Activated CD8-positive, alpha-beta memory T cell treated with anti-CD3 and anti-CD28 coated beads, Interleukin-2, amount 50 U/mL, for 48 hours (primary cell): ENCODE measurements around the gene IL17C.
"Not testable (repeated sequence)": the region's sequence is repeated elsewhere in the genome, so short reads cannot be mapped to it uniquely, and the experiment has no call there.

Experiments used
- DNase-seq: peaks from one replicate; pipeline ENCODE4 v3.0.0-alpha.2; 2020

Gene IL17C, protein sequence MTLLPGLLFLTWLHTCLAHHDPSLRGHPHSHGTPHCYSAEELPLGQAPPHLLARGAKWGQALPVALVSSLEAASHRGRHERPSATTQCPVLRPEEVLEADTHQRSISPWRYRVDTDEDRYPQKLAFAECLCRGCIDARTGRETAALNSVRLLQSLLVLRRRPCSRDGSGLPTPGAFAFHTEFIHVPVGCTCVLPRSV

DNA sequence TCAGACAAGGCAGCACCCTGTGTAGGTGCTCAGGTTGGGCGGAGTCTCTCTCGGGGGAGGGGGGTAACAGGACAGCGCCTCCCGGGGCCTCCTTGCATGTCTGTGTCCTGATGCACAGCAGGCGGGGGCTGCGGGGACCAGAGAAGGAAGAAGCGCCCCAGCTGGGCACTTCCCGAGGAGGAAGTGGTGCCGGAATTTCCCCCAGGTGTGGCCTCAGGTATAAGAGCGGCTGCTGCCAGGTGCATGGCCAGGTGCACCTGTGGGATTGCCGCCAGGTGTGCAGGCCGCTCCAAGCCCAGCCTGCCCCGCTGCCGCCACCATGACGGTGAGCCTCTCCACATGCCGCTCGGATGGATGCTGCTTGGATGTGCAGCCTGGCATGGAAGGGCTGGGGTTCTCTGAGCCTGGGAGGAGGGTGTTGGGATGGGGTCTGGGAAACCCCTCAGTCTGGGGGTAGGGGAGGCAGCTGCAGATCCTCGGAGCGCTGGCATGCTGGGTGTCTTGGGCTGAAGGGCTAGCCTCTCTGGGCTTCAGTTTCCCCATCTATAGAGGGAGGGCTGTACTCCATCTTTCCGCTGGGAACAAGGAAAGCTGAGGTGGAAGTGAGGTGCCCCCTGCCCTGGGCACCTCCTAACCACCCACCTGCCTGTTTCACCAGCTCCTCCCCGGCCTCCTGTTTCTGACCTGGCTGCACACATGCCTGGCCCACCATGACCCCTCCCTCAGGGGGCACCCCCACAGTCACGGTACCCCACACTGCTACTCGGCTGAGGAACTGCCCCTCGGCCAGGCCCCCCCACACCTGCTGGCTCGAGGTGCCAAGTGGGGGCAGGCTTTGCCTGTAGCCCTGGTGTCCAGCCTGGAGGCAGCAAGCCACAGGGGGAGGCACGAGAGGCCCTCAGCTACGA, at the start of gene IL17C:
Gene IL17C, plus strand, starts transcription at position 250 of the 908 bp plus-strand sequence. Its CDS starts 70 bp downstream, at position 320.
- no peak for DNase-seq

DNA sequence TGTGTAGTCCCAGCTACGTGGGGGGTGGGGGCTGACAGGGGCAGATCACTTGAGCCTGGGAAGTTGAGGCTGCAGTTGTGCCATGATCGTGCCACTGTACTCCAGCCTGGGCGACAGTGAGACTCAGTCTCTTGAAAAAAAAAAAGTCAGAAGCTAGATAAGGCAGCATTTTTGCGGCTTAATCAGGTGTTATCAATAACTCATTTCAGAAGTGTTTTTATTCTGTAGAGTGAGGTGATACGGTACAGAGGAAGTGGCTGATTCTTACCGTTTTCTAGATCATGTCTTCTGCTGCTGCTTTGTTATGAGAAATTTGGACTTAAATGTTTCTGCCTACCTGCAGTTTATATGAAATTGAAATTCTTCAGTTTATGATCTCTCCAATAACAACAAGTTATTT, 49.6 kb upstream of the IL17C start:
- no peak for DNase-seq

DNA sequence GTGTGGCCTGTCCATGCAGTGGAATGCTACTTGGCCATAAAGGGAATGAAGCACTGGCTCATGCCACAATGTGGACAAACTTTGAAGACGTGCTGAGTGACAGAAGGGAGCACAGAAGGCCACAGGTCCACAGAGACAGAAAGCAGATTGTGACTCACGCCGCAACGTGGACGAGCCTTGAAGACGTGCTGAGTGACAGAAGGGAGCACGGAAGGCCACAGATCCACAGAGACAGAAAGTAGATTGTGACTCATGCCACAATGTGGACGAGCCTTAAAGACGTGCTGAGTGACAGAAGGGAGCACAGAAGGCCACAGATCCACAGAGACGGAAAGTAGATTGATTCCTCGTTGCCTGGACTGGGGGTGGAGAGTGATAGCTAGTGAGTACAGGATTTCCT, 48.9 kb upstream of the IL17C start:
- no peak for DNase-seq

DNA sequence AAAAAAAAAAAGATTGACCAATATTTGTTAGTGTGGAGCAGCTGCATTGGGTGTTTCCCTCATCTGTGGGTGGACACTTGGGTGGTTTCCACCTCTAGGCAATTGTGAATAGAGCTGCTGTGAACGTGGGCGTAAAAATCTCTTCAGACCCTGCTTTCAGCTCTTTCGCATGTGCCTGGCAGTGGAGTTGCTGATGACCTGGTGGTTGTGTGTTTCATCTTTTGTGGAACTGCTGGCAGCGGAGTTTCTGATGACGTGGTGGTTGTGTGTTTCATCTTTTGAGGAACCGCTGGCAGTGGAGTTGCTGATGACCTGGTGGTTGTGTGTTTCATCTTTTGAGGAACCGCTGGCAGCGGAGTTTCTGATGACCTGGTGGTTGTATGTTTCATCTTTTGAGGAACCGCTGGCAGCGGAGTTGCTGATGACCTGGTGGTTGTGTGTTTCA, 46.8 kb upstream of the IL17C start:
- DNase-seq: peak; percentile 61

DNA sequence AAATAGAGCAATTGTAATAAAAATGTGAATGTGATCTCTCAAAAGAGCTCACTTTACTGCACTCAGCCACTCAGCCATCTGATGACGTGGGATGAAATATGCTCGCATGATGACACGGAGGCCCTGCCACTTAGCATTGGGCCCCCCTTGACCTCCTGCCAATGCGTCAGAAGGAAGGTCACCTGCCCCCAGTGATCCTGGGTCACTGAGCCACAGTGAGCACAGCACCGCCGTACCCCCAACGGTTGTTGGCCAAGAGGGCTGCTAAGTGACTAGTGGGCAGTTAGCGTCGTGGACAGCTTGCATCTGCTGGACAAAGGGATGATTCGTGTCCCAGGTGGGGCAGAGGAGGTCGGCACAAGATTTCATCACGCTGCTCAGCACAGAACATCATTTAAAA, 45.3 kb upstream of the IL17C start:
- DNase-seq: no peak

DNA sequence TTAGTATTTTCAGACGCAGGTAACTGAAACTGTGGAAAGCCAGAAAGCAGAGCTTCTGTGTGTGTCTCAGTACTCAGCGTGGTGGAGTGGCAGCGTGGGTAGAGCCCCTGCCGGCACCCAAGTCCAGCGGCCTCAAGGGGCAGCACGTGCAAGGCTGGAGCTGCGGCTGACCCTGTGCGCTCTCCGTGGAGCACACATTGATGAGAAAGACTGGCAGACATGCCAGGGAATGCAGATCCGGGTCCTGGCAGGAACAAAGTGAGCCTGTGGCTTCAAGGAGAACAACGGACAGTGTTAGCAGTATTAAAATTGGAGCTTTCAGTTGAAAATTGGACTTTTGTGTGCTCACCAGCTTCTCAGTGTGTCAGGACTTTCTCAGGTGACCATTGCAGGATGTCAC, 44.9 kb upstream of the IL17C start:
- no peak for DNase-seq

DNA sequence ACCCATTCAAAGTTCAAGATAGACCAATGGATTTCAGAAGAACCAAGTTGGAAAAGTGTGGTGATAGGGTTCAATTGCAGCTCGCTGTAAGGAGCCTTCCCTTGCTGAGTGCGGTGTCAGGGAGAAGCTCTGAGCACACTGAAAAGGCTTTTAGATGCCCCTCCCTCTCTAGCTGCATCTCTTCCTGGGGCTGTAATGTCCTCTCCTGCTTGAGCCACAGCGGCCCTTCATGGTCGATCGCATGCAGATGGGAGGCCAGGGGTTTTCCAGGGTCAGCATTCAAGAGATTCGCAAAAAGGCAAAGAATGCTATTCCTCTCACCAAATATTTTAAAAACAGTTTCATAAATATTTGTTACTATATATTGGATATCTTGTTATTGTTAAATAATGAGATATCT, 44.5 kb upstream of the IL17C start:
- DNase-seq: no peak

DNA sequence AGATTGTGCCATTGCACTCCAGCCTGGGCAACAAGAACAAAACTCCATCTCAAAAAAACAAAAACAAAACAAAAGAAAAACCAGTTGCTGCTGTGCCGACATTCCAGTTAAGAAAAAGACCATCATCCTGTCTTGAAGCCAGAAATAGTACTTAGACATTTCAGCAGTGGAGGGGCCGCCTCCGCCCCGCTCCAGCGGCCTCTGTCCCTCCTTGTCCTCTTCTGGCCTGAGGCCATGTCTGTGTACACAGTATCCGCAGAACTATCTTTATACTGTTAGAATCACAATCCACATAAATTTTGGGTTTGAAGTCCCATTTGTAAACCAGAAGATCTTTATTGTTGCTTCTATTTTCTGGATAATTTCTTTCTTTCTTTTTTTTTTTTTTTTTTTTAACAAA, 43.3 kb upstream of the IL17C start:
- DNase-seq: no peak

DNA sequence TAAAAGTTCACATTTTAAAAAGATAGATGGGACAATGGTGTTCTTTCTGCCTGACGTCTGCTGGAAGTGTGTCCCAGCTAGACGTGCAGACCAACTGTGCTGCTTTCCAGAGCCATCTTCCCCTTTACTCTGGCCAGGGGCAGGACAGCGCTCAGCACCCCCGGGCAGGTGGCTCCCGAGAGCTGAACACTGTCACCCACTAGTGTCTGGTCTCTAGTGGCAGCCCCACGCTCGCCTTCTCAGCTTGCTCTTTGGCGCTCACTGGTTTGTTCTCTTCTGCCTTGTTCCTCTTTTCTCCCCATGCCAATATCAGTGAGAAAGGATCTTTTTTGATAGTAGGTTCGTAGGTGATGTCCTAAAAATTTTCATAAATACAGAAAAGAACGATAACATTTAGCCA, 42.5 kb upstream of the IL17C start:
- no peak for DNase-seq

DNA sequence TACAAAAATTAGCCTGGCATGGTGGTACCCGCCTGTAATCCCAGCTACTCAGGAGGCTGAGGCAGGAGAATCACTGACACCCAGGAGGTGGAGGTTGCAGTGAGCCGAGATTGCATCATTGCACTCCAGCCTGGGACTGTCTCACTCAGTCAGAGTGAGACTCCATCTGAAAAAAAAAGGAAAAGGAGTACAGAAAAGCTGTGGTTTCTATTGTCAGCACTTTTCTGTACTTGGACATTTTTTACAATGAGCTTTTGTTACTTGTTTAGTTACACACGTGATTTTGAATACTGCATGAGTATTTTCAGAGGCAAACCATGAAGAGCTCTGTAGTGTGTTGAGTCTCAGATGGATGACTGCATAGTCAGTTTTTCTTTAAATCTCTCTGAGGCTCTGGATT, 41.9 kb upstream of the IL17C start:
- DNase-seq: no peak

DNA sequence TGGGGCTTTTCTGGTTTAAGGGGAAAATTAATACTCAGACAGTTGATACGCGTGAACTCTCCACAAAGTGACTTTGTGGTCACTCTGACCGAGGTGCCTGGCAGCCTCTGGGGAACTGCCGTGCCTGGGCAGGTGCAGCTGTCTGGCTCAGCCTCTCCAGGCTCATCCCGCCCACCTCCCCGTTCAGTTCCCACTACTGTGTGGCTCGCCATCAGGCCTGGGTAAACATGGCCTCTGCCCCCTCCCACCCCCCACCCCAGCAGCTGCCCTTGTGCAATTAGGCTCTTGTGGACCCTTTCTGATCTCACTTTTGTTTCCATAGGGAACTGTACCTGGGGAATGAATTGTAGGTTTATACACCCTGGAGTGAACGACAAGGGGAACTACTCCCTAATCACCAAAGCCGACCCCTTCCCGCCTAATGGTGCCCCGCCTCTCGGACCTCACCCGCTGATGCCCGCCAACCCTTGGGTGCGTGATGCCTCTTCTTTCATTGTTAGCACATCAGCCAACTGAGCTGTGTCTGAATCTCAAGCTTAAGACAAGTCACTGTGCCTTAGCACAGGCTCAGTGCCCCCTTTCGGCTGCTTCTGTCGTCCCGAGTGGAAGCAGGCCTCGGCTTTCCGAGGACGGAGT, 40.4 kb upstream of the IL17C start:
- no peak for DNase-seq

DNA sequence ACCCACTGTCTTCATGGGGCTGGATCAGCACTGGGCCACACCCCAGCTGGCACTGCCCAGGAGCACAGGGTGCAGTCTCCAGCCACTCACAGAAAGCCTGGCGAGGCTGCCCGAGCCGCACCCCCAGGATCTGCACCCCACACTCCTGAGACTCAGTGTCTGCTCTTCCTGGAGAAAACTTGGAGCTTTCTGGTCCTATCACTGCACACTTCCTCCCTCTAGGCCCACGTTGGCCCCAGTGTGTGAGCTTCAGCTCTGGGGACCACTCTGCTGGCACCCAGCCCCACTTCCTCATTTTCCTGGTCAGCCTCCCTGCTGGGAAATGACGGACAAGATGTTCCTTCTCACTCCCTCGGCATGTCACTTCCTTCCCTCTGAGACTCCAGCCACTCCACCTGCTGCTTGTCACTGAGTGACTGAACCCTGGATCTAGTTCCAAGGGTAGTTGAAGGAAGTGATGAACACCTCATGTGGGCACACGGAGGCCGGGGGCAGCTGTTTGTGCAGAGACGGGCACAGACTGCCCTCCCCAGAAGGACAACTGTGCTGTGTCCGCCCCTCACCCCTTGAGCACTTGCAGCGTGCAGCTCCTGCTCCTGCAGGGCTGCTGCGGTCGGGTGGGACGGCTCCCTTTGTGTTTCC, 39.2 kb upstream of the IL17C start:
- no peak for DNase-seq

DNA sequence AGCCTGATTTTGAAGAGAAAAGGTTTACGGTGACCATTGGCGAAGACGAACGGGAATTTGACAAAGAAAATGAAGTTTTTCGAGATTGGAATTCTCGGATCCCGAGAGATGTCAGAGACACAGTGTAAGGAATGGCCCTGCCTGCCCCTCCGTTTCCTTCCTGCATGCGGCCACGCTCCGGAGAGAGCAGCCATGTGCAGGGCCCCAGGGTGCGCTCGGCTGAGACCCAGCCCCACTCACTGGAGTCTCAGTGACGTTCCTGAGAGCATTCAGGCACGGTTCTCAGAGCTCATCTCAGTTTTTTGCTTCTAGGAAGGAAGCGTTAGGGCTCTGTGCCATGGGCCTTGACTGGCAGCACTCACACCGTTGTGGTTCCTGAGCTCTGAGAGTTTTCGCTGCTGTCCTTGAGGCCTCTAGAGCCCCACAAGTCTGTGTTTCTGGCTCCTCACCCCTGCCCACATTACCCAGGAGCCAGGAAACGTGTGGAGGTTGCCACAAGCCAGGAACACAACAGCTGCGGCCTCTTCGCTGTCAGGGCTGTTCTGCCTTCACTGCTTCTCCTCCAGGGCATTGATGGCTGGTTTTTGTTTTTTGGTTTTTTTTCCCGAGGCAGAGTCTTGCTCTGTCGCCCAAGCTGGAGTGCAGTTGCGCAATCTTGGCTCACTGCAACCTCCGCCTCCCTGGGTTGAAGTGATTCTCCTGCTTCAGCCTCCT, 38.4 kb upstream of the IL17C start:
- no peak for DNase-seq

DNA sequence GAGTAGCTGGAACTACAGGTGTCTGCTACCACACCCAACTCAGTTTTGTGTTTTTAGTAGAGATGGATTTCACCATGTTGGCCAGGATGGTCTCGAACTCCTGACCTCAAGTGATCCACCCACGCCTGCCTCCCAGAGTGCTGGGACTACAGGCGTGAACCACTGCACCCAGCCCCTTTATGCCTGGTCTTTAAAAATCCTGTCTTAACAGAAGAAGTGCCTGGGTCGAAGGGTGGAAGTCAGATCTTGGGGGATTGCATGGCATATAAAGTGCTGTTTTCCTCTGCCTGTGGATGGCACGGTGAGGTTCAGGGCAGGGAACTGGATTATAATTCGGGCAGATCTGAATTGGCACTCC, 37.9 kb upstream of the IL17C start:
- DNase-seq: no peak

DNA sequence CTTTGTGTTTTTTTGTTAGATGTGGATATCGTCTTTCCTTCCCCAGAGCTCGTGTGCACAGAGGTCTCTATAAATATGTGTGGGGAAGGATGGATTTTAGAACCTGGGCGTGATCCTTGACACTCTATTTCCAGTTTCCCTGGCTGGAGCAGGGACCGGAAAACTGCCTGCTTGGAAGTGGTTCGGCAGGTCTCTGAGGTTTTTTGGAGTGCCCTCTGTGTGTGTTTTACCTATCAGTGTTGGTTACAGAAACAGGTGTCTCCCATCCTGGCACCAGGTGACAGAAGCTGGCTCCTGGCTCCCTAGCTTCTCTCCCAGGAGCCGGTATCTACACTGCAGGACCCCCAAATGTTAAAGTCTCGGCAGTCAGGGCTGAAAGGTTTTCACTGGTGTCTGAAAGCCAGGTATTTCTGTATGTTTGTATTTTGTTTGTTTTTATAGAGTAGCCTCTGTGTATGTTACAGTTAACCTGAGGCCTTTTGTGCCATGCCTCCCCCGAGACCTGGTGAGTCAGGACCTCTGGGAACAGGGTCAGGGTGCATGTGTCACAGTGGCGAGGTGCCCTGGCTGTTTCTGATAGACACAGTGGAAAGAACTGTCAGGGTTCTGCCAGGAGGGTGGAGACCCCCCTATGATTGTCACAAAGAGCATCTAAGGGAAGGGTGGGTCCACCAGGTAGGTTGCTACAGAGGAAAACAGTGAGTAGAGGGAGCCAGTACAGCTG, 36.9 kb upstream of the IL17C start:
- no peak for DNase-seq

DNA sequence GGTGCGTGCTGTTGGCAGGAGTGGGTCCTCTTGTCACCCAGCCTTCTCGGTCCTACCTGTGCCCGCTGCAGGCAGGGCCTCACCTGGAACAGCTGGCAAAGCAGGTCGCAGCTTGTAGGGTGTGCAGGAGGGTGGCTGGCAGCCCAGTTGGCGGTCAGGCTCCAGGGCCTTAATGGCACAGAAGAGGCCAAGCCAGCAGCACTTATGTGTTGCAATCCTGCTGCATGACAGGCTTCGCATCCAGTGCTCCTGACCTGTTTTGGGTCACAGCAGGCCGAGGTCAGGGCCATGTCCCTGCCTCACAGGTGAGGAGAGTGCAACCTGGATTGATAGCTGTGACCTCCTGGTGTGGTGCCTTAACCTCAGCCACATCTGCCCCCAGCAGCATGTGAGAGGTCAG, 36.3 kb upstream of the IL17C start:
- DNase-seq: no peak

DNA sequence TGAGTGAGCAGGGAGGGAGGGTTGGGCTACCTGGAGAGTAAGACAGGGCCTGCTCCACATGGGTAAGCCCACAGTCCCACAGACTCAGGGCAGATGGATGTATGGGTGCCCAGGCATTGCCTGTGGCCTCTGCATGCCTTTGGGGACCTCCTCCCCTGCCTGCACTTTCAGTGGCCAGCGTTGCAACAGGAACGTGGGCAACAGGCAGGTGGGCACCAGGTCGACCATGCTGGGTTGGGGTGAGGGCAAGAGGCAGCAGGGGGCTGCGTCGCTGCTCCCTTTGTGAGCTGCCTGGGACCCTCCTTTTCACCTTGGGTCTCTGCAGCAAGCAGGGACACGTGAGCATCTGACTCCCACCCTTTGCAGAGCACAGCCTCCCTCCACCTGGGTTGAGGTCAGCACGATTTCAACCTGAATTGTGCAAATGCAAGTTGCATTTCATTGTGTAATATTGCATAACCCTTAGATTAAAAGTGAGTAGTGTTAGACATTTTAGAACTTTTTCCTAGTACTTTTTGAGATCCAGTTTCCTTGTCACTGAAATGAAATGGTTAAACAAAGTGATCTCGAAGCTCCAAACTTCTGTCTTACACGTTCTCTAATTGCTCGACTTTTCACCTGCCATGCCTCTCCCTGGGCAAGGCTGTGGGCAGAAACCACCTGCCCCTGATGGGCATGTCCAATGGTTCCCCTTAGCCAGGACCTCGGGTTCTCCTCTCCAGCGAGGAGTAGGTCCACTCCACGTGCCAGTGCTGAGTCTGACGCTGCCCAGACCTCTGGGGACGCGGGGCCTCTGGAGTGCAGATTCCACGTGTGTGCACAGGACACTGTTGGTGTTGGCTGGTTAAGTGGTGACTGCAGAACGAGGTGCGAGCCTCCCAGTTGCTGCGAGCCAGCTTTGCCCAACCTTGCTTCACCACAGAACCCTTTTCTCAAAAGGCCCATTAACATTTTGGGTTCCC, 32.9 kb upstream of the IL17C start:
- DNase-seq: no peak

DNA sequence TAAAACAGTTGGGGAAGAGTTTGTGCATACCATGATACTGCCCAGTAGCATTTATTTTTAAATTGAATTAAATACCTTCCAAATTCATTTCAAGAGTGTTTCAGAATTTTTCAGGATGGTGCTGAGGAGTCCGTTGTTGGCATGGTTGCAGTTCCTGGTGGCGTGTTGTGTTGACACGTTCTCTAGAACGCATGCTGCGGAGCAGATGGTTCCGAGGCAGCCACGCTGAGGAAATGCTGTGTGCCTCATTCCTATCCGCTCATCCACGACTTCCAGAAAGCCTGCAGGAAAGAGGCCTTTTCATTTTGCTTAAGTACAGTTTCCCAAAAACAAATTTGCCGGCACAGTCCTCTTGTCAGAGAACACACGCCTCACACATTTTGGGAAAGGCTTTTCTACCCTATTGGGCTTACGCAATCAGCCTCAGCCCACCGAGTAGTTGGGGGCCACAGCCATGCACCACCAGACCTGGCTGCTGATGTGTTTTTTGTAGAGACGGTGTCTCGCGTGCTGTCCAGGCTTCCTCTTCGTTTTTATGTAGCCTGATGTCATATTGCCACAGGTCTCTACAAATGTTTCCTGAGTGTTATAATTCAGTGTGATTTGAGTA, 32.1 kb upstream of the IL17C start:
- no peak for DNase-seq

DNA sequence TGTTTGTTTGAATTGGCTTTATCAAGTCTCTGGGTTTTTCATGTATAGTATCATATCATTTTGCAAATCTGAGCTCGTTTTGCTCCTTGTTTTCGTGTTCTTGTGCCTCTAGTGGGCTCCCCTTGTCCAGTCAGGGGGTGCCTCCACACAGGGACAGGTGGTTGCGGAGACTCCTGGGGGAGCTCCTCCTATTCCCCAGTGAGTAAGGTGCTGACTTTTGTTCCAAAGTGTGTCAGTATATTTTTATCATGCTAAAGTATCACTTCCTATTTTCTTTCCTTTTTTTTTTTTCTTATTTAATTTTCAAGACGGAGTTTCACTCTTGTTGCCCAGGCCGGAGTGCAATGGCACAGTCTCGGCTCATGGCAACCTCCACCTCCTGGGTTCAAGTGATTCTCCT, 30.3 kb upstream of the IL17C start:
- no peak for DNase-seq

DNA sequence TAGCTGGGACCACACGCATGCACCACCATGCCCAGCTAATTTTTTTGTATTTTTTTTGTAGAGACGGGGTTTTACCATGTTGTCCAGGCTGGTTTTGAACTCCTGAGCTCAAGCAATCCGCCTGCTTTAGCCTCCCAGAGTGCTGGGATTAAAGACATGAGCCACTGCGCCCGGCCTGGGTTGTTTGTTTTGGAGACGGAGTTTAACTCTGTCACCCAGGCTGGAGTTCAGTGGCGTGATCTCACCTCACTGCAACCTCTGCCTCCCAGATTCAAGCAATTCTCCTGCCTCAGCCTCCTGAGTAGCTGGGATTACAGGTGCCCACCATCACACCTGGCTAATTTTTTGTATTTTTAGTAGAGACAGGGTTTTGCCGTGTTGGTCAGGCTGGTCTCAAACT, 28.9 kb upstream of the IL17C start:
- not testable (repeated sequence) for DNase-seq

DNA sequence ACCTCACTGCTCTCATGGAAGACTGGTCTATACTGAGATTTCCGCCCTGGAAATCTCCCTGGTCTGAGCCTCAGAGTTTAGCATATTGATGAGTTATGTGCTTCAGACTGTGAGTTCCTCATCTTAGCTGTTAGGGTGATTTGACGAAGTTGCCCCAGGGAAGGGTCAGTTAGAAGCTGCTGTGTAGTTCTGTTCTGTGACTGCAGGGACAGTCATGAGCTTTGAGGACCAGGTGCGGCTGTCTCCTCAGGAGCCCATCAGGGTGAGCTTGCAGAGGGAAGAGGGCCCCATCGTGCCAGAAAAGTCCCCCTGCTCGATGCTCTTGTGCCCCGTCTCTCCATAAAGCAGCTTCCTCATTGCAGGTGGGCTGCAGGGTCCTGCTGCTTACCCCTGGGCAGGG, 28.3 kb upstream of the IL17C start:
- no peak for DNase-seq
